Heart left ventricle (tissue), 13 donors: ENCODE data around the gene RFTN2.
"Not testable (repeated sequence)": the region's sequence is repeated elsewhere in the genome, so short reads cannot be mapped to it uniquely, and the experiment has no call there.

Source experiments
- CTCF ChIP-seq, 12 donors: fragments of 200-600 bp; sonication (generic) in 4 of 12; IDR thresholded peaks; one replicate each; pipeline versions ENCODE4 v1.5.0 to v1.8.0; 2018 to 2022; ENCODE audit warnings: antibody characterized with exemption in 12 of 12, mild to moderate bottlenecking in 5 of 12
- POLR2A ChIP-seq, 2 donors: fragments of 450-650 bp; IDR thresholded peaks; one replicate each; pipeline ENCODE4 v1.6.1; 2017; ENCODE audit warnings: antibody characterized with exemption in 2 of 2, mild to moderate bottlenecking in 2 of 2, moderate library complexity in 2 of 2
- donor health status: ischemic (EF 13 %, LVEDD 7.1; RV severe dilation, severe dysfunction).
- donor health status: DM: no; HTN: yes; CAD: no.
- donor health status: DM: no; HTN: no; CAD: no.
- donor health status: ischemic (EF 25% LVEDD 6.9; RV normal size, moderate dysfunction).
- donor health status: ischemic (EF 25% LVEDD 5.7; RV mildly dilated, moderate dysfunction).
- donor health status: ischemic (EF 35%, LVEDD 5.7; RV mildly dilated, moderate dysfunction).
- donor health status: nonischemic (EF 11% LVEDD 7.7; RV severe dilation, severe dysfunction).
- donor health status: DM: yes; HTN: yes; CAD: no.
- donor health status: PGD.
- donor health status: ischemic (EF 29% LVEDD 5.4; RV normal size, mild dysfunction).
- donor health status: nonischemic (EF 23%, LVEDD 6.1; RV moderate dilation, normal function).

- not testable (repeated sequence) for TF ChIP-seq CTCF, POLR2A (IDR thresholded peaks at IDR 0.05)
These were observed 88.1 kb downstream of the RFTN2 start for GRCh38 chr2:197587255-197587654.
